IPS-NIHi7 (cell line): ENCODE results near the gene TRAF3IP3.

Source experiments
- DNase-seq: peaks from one replicate; pipeline ENCODE4 v3.0.0; 2012; ENCODE audit warnings: mixed read lengths; ENCODE audit errors: extremely low spot score

Gene TRAF3IP3

GRCh38 chr1:209825591-209826434 is 70.0 kb downstream of the TRAF3IP3 start:
- no peak for DNase-seq

GRCh38 chr1:209827384-209828262 is 71.8 kb downstream of the TRAF3IP3 start, which contains the start of gene UTP25:
Gene UTP25, plus strand, starts transcription at chr1:209827972. Its CDS starts 92 bp downstream, at chr1:209828064.
- peak; percentile 91 for DNase-seq

- no peak for DNase-seq
Observed at GRCh38 chr1:209829716-209830115, 73.9 kb downstream of the TRAF3IP3 start.

GRCh38 chr1:209830722-209831121 is 74.9 kb downstream of the TRAF3IP3 start:
- DNase-seq, result no peak

- DNase-seq, result no peak
Observed at GRCh38 chr1:209831615-209832014, 75.8 kb downstream of the TRAF3IP3 start.
